Uterus (tissue), 4 donors: ENCODE measurements around the gene EFCAB7. TPM values are rescaled to one million over a fixed set of nuclear protein-coding genes. Genes with fewer than 3 reads are reported as not detected.

ENCODE experiments used
- DNase-seq, 2 donors: peaks; one replicate each; pipeline ENCODE4 v3.0.0-alpha.2; 2019 to 2020
- H3K27ac ChIP-seq, 2 donors: fragments of 200-600 bp; sonication (generic); 1 replicate in 1 of 2; 2 replicates in 1 of 2; pipeline ENCODE4 v1.5.1; 2016 to 2018
- H3K27me3 ChIP-seq, 2 donors: fragments of 200-600 bp; sonication (generic); one replicate each; pipeline ENCODE4 v1.5.1; 2018 to 2019; ENCODE audit warnings: control low read depth in 1 of 2
- H3K36me3 ChIP-seq, 2 donors: fragments of 200-600 bp; sonication (generic); one replicate each; pipeline ENCODE4 v1.5.1; 2019; ENCODE audit warnings: control low read depth in 1 of 2
- H3K4me1 ChIP-seq, 2 donors: fragments of 200-600 bp; sonication (generic); one replicate each; pipeline ENCODE4 v1.5.1; 2018 to 2019; ENCODE audit warnings: control low read depth in 1 of 2
- H3K4me3 ChIP-seq, 2 donors: fragments of 200-600 bp; sonication (generic); 1 replicate in 1 of 2; 2 replicates in 1 of 2; pipeline ENCODE4 v1.5.1; 2018 to 2019; ENCODE audit warnings: mild to moderate bottlenecking in 1 of 2
- H3K9me3 ChIP-seq, 2 donors: fragments of 200-600 bp; sonication (generic); one replicate each; pipeline ENCODE4 v1.5.1; 2019; ENCODE audit warnings: control low read depth in 1 of 2
- CTCF ChIP-seq, 4 experiments: fragments of 200-600 bp in 2 of 4; fragments of 450-650 bp in 2 of 4; sonication (generic) in 2 of 4; IDR thresholded peaks; one replicate each; pipeline ENCODE4 v1.5.1; 2016 to 2019; ENCODE audit warnings: antibody characterized with exemption in 4 of 4, mild to moderate bottlenecking in 2 of 4, moderate library complexity in 1 of 4
- POLR2A ChIP-seq, 2 donors: fragments of 450-650 bp; IDR thresholded peaks; one replicate each; pipeline ENCODE4 v1.6.1; 2016; ENCODE audit warnings: antibody characterized with exemption in 2 of 2, mild to moderate bottlenecking in 1 of 2, moderate library complexity in 1 of 2
- intact Hi-C: fragments of 100-400 bp; cut with DNase I; formaldehyde crosslinking; loops from one replicate; pipeline ENCODE4 v1.15.1; 2023; ENCODE audit warnings: low total_unique reads
- total RNA-seq, 4 donors: library from RNA; depleted of rRNA in 3 of 4; stranded (reverse); fragments of >200 nt in 3 of 4; gene quantifications; one replicate each; pipeline versions ENCODE4 v1.1.0 to v1.2.4, GENCODE V29; 2014 to 2023
- donor health status: DM: yes; HTN: yes; CAD: no.

The EFCAB7 gene
- total RNA-seq, 4 donors from 2014 or later = 2.8 to 29.9 (median 10.0) TPM

GRCh38 chr1:63602629-63603028 lies 79.3 kb downstream of the EFCAB7 start:
- no peaks in the 10 kb centered on the region for H3K9me3 ChIP-seq
- H3K27ac ChIP-seq = no peak overlapping the region
- no peak overlapping the region for H3K4me3 ChIP-seq
- TF ChIP-seq CTCF (IDR thresholded peaks at IDR 0.05) (no peak), POLR2A (IDR thresholded peaks at IDR 0.05) (no peak)
- H3K27me3 ChIP-seq = no peaks in the 10 kb centered on the region
- no peaks in the 10 kb centered on the region for H3K36me3 ChIP-seq
- no peak for DNase-seq
- intact Hi-C loops = no loop called here
- H3K4me1 ChIP-seq = no peaks in the 10 kb centered on the region

DNA sequence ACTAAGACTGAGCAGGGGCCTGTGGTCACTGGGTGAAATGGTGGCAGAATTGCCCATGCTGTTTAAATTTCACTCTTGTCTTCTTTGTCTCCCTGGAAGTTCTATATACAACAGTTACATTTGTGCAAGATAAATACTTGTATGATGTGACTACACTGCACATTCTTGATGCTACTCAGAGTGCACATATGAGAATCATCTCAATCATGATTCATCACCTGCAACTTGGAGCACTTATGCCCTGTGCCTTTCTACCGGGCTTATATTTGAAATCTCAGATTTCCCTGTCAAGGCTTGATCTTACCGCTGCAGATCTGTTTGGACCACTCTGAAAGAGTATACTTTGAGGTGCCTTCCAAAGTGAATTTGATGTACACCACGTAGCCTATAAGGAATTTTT lies 80.5 kb downstream of the EFCAB7 start:
- H3K4me3 ChIP-seq = no peak overlapping the region
- H3K4me1 ChIP-seq = no peaks in the 10 kb centered on the region
- no peaks in the 10 kb centered on the region for H3K36me3 ChIP-seq
- no peak overlapping the region for H3K27ac ChIP-seq
- H3K9me3 ChIP-seq = no peaks in the 10 kb centered on the region
- no peak for DNase-seq
- H3K27me3 ChIP-seq = no peaks in the 10 kb centered on the region
- TF ChIP-seq CTCF (IDR thresholded peaks at IDR 0.05) (no peak), POLR2A (IDR thresholded peaks at IDR 0.05) (no peak)
- intact Hi-C loops = no loop called here

GRCh38 chr1:63607322-63607721 lies 84.0 kb downstream of the EFCAB7 start:
- no peaks in the 10 kb centered on the region for H3K36me3 ChIP-seq
- TF ChIP-seq CTCF (IDR thresholded peaks at IDR 0.05) (no peak), POLR2A (IDR thresholded peaks at IDR 0.05) (no peak)
- no peaks in the 10 kb centered on the region for H3K4me1 ChIP-seq
- intact Hi-C loops = no loop called here
- H3K27ac ChIP-seq = no peak overlapping the region
- DNase-seq = no peak
- no peak overlapping the region for H3K4me3 ChIP-seq
- H3K27me3 ChIP-seq = no peaks in the 10 kb centered on the region
- no peaks in the 10 kb centered on the region for H3K9me3 ChIP-seq

GRCh38 chr1:63611231-63611630 lies 87.9 kb downstream of the EFCAB7 start:
- no peak for DNase-seq
- TF ChIP-seq POLR2A (IDR thresholded peaks at IDR 0.05) (no peak), CTCF (IDR thresholded peaks at IDR 0.05) (no peak)
- intact Hi-C loops = no loop called here
- Histone ChIP-seq H3K27me3 (no peaks in the 10 kb centered on the region), H3K36me3 (no peaks in the 10 kb centered on the region), H3K27ac (no peak overlapping the region), H3K4me3 (no peak overlapping the region), H3K4me1 (peaks cover 0 to 4% of the 10 kb centered on the region in 2 donors), H3K9me3 (no peaks in the 10 kb centered on the region)

GRCh38 chr1:63612564-63612963 lies 89.2 kb downstream of the EFCAB7 start:
- TF ChIP-seq CTCF (IDR thresholded peaks at IDR 0.05) = no peak
- TF ChIP-seq POLR2A (IDR thresholded peaks at IDR 0.05) = no peak
- Histone ChIP-seq H3K36me3 (no peaks in the 10 kb centered on the region), H3K4me1 (peaks cover 0 to 4% of the 10 kb centered on the region in 2 donors), H3K9me3 (no peaks in the 10 kb centered on the region), H3K4me3 (no peak overlapping the region), H3K27me3 (no peaks in the 10 kb centered on the region), H3K27ac (no peak overlapping the region)
- no peak for DNase-seq
- intact Hi-C loops = no loop called here
